Measurements from ENCODE around the gene ADGRD1.

Gene ADGRD1

GRCh38 chr12:130987151-130987931 is 33.6 kb downstream of the ADGRD1 start:
- Histone ChIP-seq H4K20me1 (ENCODE audit: insufficient read depth, low read length) (no peaks in the 10 kb centered on the region), H3K27me3 (ENCODE audit: insufficient read depth, low read length) (no peaks in the 10 kb centered on the region; the same call in 1 of the 2 replicates), H3K4me2 (ENCODE audit: low read length) (no peak overlapping the region), H3K4me3 (ENCODE audit: low read depth, low read length, poor library complexity, severe bottlenecking) (no peak overlapping the region), H3K79me2 (ENCODE audit: insufficient read depth, low read length) (no peaks in the 10 kb centered on the region), H3K9me3 (ENCODE audit: low read length) (no peaks in the 10 kb centered on the region), H3K9me2 (ENCODE audit: low read depth, low read length) (no peaks in the 10 kb centered on the region), H3F3A (ENCODE audit: insufficient read depth, low read length) (no peaks in the 10 kb centered on the region), H3K9ac (ENCODE audit: low read length) (no peak overlapping the region), H3K27ac (ENCODE audit: low read depth, low read length, poor library complexity, severe bottlenecking) (no peak overlapping the region), H3K36me3 (ENCODE audit: insufficient read depth, low read length) (no peaks in the 10 kb centered on the region), H3K4me1 (ENCODE audit: insufficient read depth, low read length, severe bottlenecking) (no peaks in the 10 kb centered on the region), H2AFZ (ENCODE audit: low read length) (no peak overlapping the region)
- no peak for TF ChIP-seq EZH2 (IDR thresholded peaks at IDR 0.05; ENCODE audit: borderline replicate concordance, low read length)
- no peak for TF ChIP-seq CTCF (IDR thresholded peaks at IDR 0.05; ENCODE audit: low read length)

GRCh38 chr12:130988261-130988660 is 34.6 kb downstream of the ADGRD1 start:
- Histone ChIP-seq H3K27me3 (ENCODE audit: insufficient read depth, low read length) (no peaks in the 10 kb centered on the region; the same call in 1 of the 2 replicates), H3K79me2 (ENCODE audit: insufficient read depth, low read length) (no peaks in the 10 kb centered on the region), H4K20me1 (ENCODE audit: insufficient read depth, low read length) (no peaks in the 10 kb centered on the region)

GRCh38 chr12:130988751-130989150 is 35.0 kb downstream of the ADGRD1 start:
- no peaks in the 10 kb centered on the region for H3K36me3 ChIP-seq (ENCODE audit: insufficient read depth, low read length)
- H3K9me2 ChIP-seq (ENCODE audit: low read depth, low read length), result no peaks in the 10 kb centered on the region
- no peaks in the 10 kb centered on the region for H3K4me1 ChIP-seq (ENCODE audit: insufficient read depth, low read length, severe bottlenecking)
- H3K79me2 ChIP-seq (ENCODE audit: insufficient read depth, low read length), result no peaks in the 10 kb centered on the region
- no peak overlapping the region for H3K4me3 ChIP-seq (ENCODE audit: low read depth, low read length, poor library complexity, severe bottlenecking)
- TF ChIP-seq CTCF (IDR thresholded peaks at IDR 0.05; ENCODE audit: low read length), result no peak
- TF ChIP-seq EZH2 (IDR thresholded peaks at IDR 0.05; ENCODE audit: borderline replicate concordance, low read length), result no peak
- no peak overlapping the region for H3K4me2 ChIP-seq (ENCODE audit: low read length)
- H3K9ac ChIP-seq (ENCODE audit: low read length), result no peak overlapping the region
- H2AFZ ChIP-seq (ENCODE audit: low read length), result no peak overlapping the region
- no peak overlapping the region for H3K27ac ChIP-seq (ENCODE audit: low read depth, low read length, poor library complexity, severe bottlenecking)
- H4K20me1 ChIP-seq (ENCODE audit: insufficient read depth, low read length), result no peaks in the 10 kb centered on the region
- no peaks in the 10 kb centered on the region for H3K9me3 ChIP-seq (ENCODE audit: low read length)
- no peaks in the 10 kb centered on the region; the same call in 1 of the 2 replicates for H3K27me3 ChIP-seq (ENCODE audit: insufficient read depth, low read length)
- H3F3A ChIP-seq (ENCODE audit: insufficient read depth, low read length), result no peaks in the 10 kb centered on the region

More at GRCh38 chr12:130988261-130988660, 34.6 kb downstream of the ADGRD1 start:
- Histone ChIP-seq H3K9me3 (ENCODE audit: low read length) (no peaks in the 10 kb centered on the region), H3F3A (ENCODE audit: insufficient read depth, low read length) (no peaks in the 10 kb centered on the region), H3K4me1 (ENCODE audit: insufficient read depth, low read length, severe bottlenecking) (no peaks in the 10 kb centered on the region), H3K4me2 (ENCODE audit: low read length) (no peak overlapping the region), H3K36me3 (ENCODE audit: insufficient read depth, low read length) (no peaks in the 10 kb centered on the region), H3K4me3 (ENCODE audit: low read depth, low read length, poor library complexity, severe bottlenecking) (no peak overlapping the region), H3K9ac (ENCODE audit: low read length) (no peak overlapping the region), H2AFZ (ENCODE audit: low read length) (no peak overlapping the region), H3K27ac (ENCODE audit: low read depth, low read length, poor library complexity, severe bottlenecking) (no peak overlapping the region), H3K9me2 (ENCODE audit: low read depth, low read length) (no peaks in the 10 kb centered on the region)
- TF ChIP-seq EZH2 (IDR thresholded peaks at IDR 0.05; ENCODE audit: borderline replicate concordance, low read length) (no peak), CTCF (IDR thresholded peaks at IDR 0.05; ENCODE audit: low read length) (no peak)

All from OCI-LY1 (cell line).